ENCODE measurements around the gene TPRG1L.

GRCh38 chr1:3604468-3604974, 20.3 kb upstream of the TPRG1L start:
- TF ChIP-seq CTCF (IDR thresholded peaks at IDR 0.05) (no peak), POLR2AphosphoS5 (IDR thresholded peaks at IDR 0.05) (no peak), EP300 (IDR thresholded peaks at IDR 0.05) (no peak), POLR2A (IDR thresholded peaks at IDR 0.05; ENCODE audit: low read depth) (no peak)

Measured in esophagus muscularis mucosa (tissue), 4 donors.